HG03442 (cell line): ENCODE measurements around the gene TBXAS1.
"Not testable (repeated sequence)": the region's sequence is repeated elsewhere in the genome, so short reads cannot be mapped to it uniquely, and the experiment has no call there.

Experiments used
- ATAC-seq: cut with Tn5 transposase; IDR thresholded peaks from one replicate; pipeline ENCODE4 v1.9.1; 2021; ENCODE audit warnings: mild to moderate bottlenecking, moderate library complexity; ENCODE audit not compliant: unreplicated experiment

The TBXAS1 gene

GRCh38 chr7:139825666-139826290 lies 3.3 kb upstream of the TBXAS1 start:
- ATAC-seq: no peak

GRCh38 chr7:139827042-139827441 lies 2.0 kb upstream of the TBXAS1 start:
- no peak for ATAC-seq

- ATAC-seq: no peak
These were observed 618 bp upstream of the TBXAS1 start for GRCh38 chr7:139828446-139828845.

GRCh38 chr7:139829775-139830117 lies 682 bp downstream of the TBXAS1 start:
- ATAC-seq: peak; percentile 27

GRCh38 chr7:139830292-139830691 lies 1.2 kb downstream of the TBXAS1 start:
- no peak for ATAC-seq

- peak; percentile 60 for ATAC-seq
These were observed 1.9 kb downstream of the TBXAS1 start for GRCh38 chr7:139830782-139831501.

- ATAC-seq: not testable (repeated sequence)
These were observed 6.8 kb downstream of the TBXAS1 start for GRCh38 chr7:139835848-139836247.

- not testable (repeated sequence) for ATAC-seq
These were observed 8.2 kb downstream of the TBXAS1 start for GRCh38 chr7:139837291-139837690.

- no peak for ATAC-seq
These were observed 9.2 kb downstream of the TBXAS1 start for GRCh38 chr7:139838276-139838675.

- no peak for ATAC-seq
These were observed 9.8 kb downstream of the TBXAS1 start for GRCh38 chr7:139838876-139839275.

- no peak for ATAC-seq
These were observed 11.7 kb downstream of the TBXAS1 start for GRCh38 chr7:139840776-139841175.

GRCh38 chr7:139842401-139843210 lies 13.5 kb downstream of the TBXAS1 start:
- ATAC-seq: peak; percentile 82

GRCh38 chr7:139843211-139843537 lies 14.1 kb downstream of the TBXAS1 start:
- ATAC-seq: not testable (repeated sequence)

GRCh38 chr7:139844779-139845442 lies 15.8 kb downstream of the TBXAS1 start:
- no peak for ATAC-seq

GRCh38 chr7:139845443-139845805 lies 16.4 kb downstream of the TBXAS1 start:
- no peak for ATAC-seq

- no peak for ATAC-seq
These were observed 17.2 kb downstream of the TBXAS1 start for GRCh38 chr7:139846297-139846696.

- ATAC-seq: no peak
These were observed 19.2 kb downstream of the TBXAS1 start for GRCh38 chr7:139848274-139848673.

- ATAC-seq: no peak
These were observed 21.8 kb downstream of the TBXAS1 start for GRCh38 chr7:139850906-139851305.

GRCh38 chr7:139851770-139852481 lies 22.9 kb downstream of the TBXAS1 start:
- ATAC-seq: no peak

GRCh38 chr7:139852482-139852845 lies 23.4 kb downstream of the TBXAS1 start:
- no peak for ATAC-seq
